ENCODE results near the gene ID3.

The ID3 gene

GRCh38 chr1:23559136-23559984 lies at the start of gene ID3:
TSS of gene ID3 (minus strand) at chr1:23559501. CDS start at chr1:23559426, 75 bp downstream.
- Histone ChIP-seq H3K4me1 (peaks cover 4% of the 10 kb centered on the region), H3K27me3 (ENCODE audit: control insufficient read depth, insufficient read depth, low read length) (no peaks in the 10 kb centered on the region)

DNA sequence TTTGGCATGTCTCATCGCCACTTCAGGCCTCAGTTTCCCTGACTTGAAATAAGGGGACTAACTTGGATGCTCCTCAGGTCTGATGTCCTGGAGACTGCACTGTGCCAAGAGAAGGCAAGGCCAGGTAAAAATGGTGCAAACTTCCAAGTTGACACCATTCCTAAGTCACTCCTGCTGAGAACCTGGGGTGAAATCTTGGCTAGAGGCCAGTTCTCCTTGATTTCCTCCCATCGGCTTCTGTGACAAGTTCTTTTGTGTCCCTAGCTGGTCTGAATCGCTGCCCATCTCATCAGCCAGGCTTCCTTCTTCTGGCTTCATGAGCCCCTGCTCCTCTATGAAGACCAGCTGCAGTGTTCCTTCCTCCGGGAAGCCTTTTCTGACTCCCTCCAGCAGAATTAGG lies 48.6 kb upstream of the ID3 start:
- H3K9me3 ChIP-seq (ENCODE audit: control insufficient read depth, low read length) = no peaks in the 10 kb centered on the region
- H3K27ac ChIP-seq = no peak overlapping the region
- H3K27me3 ChIP-seq (ENCODE audit: control insufficient read depth, insufficient read depth, low read length) = no peaks in the 10 kb centered on the region
- no peaks in the 10 kb centered on the region for H3K36me3 ChIP-seq (ENCODE audit: control insufficient read depth, insufficient read depth, low read length)
- no peak overlapping the region for H3K9ac ChIP-seq
- no peak for TF ChIP-seq CTCF (IDR thresholded peaks at IDR 0.05)
- H3K4me3 ChIP-seq (ENCODE audit: low read depth, low read length) = no peak overlapping the region
- H2AFZ ChIP-seq = no peak overlapping the region
- H3K4me2 ChIP-seq (ENCODE audit: low read length) = no peak overlapping the region
- H3K4me1 ChIP-seq = no peaks in the 10 kb centered on the region
- H3K79me2 ChIP-seq = no peaks in the 10 kb centered on the region

More at GRCh38 chr1:23559136-23559984, at the start of gene ID3:
- H3K4me2 ChIP-seq (ENCODE audit: low read length) = peak within 1 kb of the TSS; percentile 62
- peak within 1 kb of the TSS; percentile 73 for H2AFZ ChIP-seq
- no peaks in the 10 kb centered on the region for H3K79me2 ChIP-seq
- H3K4me3 ChIP-seq (ENCODE audit: low read depth, low read length) = peak within 1 kb of the TSS; percentile 62
- H3K9me3 ChIP-seq (ENCODE audit: control insufficient read depth, low read length) = no peaks in the 10 kb centered on the region
- H3K27ac ChIP-seq = peak within 1 kb of the TSS; percentile 84
- H3K9ac ChIP-seq = no peak within 1 kb of the TSS
- TF ChIP-seq CTCF (IDR thresholded peaks at IDR 0.05) = no peak
- H3K36me3 ChIP-seq (ENCODE audit: control insufficient read depth, insufficient read depth, low read length) = no peaks in the 10 kb centered on the region

- no peak overlapping the region for H3K4me3 ChIP-seq (ENCODE audit: low read depth, low read length)
- no peaks in the 10 kb centered on the region for H3K36me3 ChIP-seq (ENCODE audit: control insufficient read depth, insufficient read depth, low read length)
- no peak overlapping the region for H3K4me2 ChIP-seq (ENCODE audit: low read length)
- H3K27ac ChIP-seq = no peak overlapping the region
- H3K4me1 ChIP-seq = no peaks in the 10 kb centered on the region
- no peaks in the 10 kb centered on the region for H3K9me3 ChIP-seq (ENCODE audit: control insufficient read depth, low read length)
- no peak for TF ChIP-seq CTCF (IDR thresholded peaks at IDR 0.05)
- H3K79me2 ChIP-seq = no peaks in the 10 kb centered on the region
- H3K9ac ChIP-seq = no peak overlapping the region
- no peaks in the 10 kb centered on the region for H3K27me3 ChIP-seq (ENCODE audit: control insufficient read depth, insufficient read depth, low read length)
- no peak overlapping the region for H2AFZ ChIP-seq
These were observed 42.9 kb upstream of the ID3 start for GRCh38 chr1:23601968-23602876.

GRCh38 chr1:23601135-23601967 lies 42.0 kb upstream of the ID3 start:
- H3K27me3 ChIP-seq (ENCODE audit: control insufficient read depth, insufficient read depth, low read length) = no peaks in the 10 kb centered on the region
- H3K4me3 ChIP-seq (ENCODE audit: low read depth, low read length) = no peak overlapping the region
- no peaks in the 10 kb centered on the region for H3K4me1 ChIP-seq
- H2AFZ ChIP-seq = no peak overlapping the region
- no peaks in the 10 kb centered on the region for H3K79me2 ChIP-seq
- no peak overlapping the region for H3K9ac ChIP-seq
- no peak for TF ChIP-seq CTCF (IDR thresholded peaks at IDR 0.05)
- no peak overlapping the region for H3K4me2 ChIP-seq (ENCODE audit: low read length)
- no peaks in the 10 kb centered on the region for H3K9me3 ChIP-seq (ENCODE audit: control insufficient read depth, low read length)
- no peaks in the 10 kb centered on the region for H3K36me3 ChIP-seq (ENCODE audit: control insufficient read depth, insufficient read depth, low read length)
- H3K27ac ChIP-seq = no peak overlapping the region
